ENCODE results near the gene APCDD1. TPM values are rescaled to one million over a fixed set of nuclear protein-coding genes. Genes with fewer than 3 reads are reported as not detected.
"Not testable (repeated sequence)": the region's sequence is repeated elsewhere in the genome, so short reads cannot be mapped to it uniquely, and the experiment has no call there.

Gene APCDD1
- total RNA-seq, 1 donor from 2014 or later = not detected

DNA sequence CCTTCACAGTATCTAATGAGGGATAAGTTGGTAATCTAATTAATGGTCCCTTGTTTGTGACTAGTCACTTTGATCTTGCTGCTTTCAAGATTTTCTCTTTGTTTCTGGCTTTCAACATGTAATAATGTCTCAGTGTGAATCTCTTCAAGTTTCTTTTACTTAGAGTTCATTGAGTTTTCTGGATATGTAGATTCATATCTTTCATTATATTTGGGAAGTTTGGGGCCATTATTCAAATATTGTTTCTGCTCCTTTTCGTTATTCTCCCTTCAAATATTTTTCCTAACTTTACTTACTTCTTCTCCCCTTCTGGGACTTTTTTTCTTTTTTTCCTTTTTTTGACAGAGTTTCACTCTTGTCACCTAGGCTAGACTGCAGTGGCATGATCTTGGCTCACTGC lies 50.3 kb downstream of the APCDD1 start:
- H3K27ac Mint-ChIP-seq = no peak overlapping the region
- no peak overlapping the region for H3K4me3 Mint-ChIP-seq
- H3K4me1 Mint-ChIP-seq = no peaks in the 10 kb centered on the region
- no peaks in the 10 kb centered on the region for H3K36me3 Mint-ChIP-seq (ENCODE audit: low read depth)
- peaks cover 4% of the 10 kb centered on the region for H3K9me3 Mint-ChIP-seq
- intact Hi-C loops (cut with micrococcal nuclease) = no loop called here
- peaks cover 21% of the 10 kb centered on the region for H3K27me3 Mint-ChIP-seq
- DNase-seq = no peak

GRCh38 chr18:10505892-10506291 lies 51.5 kb downstream of the APCDD1 start:
- H3K36me3 Mint-ChIP-seq (ENCODE audit: low read depth); H3K4me3 Mint-ChIP-seq; H3K27ac Mint-ChIP-seq; H3K9me3 Mint-ChIP-seq; DNase-seq; intact Hi-C loops (cut with micrococcal nuclease); H3K4me1 Mint-ChIP-seq: not testable (repeated sequence)
- H3K27me3 Mint-ChIP-seq = peaks cover 21% of the 10 kb centered on the region

DNA sequence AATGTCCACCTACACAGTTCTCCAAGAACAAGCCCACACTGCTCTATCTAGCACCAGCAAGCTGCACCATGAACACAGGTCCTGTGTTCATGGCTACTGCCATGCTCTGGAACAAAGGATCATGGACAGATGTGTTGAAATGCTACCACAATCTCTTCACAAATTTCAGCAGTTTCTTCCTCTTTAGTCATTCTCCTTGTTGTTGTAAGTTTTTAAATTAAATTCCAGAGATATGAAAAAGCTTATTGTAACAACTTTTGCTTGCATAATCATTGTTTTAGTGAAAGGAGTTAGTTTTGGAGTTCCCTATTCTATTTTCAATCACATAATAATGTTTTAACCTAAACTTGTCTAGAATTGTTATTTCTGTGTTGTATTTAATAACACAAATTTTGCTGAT lies 54.2 kb downstream of the APCDD1 start:
- Mint-ChIP-seq H3K4me1 (no peaks in the 10 kb centered on the region), H3K27me3 (peaks cover 4% of the 10 kb centered on the region), H3K27ac (no peak overlapping the region), H3K4me3 (no peak overlapping the region), H3K36me3 (ENCODE audit: low read depth) (no peaks in the 10 kb centered on the region), H3K9me3 (peaks cover 4% of the 10 kb centered on the region)
- intact Hi-C loops (cut with micrococcal nuclease) = no loop called here
- no peak for DNase-seq

DNA sequence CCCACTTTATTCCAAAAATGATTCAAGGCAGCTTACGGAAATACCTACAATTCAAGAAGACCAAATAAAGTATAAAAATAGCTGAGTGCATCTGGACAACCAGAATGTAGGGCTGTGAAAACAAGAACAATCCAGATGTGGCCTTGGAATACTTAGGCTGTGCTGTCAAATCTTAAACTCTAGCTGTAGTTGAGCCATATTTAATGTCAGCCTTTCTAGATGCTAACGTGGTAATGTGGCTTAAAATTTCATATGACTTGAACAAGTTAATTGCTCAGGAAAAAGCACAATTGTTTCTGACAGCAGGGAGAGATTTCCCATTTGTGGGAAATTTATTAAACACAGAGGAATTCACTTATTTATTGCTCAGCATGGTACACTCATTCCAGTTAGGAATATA lies 56.8 kb downstream of the APCDD1 start:
- H3K27ac Mint-ChIP-seq = no peak overlapping the region
- H3K36me3 Mint-ChIP-seq (ENCODE audit: low read depth) = no peaks in the 10 kb centered on the region
- H3K4me3 Mint-ChIP-seq = no peak overlapping the region
- peaks cover 4% of the 10 kb centered on the region for H3K9me3 Mint-ChIP-seq
- intact Hi-C loops (cut with micrococcal nuclease) = no loop called here
- H3K27me3 Mint-ChIP-seq = peaks cover 6% of the 10 kb centered on the region
- DNase-seq = no peak
- no peaks in the 10 kb centered on the region for H3K4me1 Mint-ChIP-seq

DNA sequence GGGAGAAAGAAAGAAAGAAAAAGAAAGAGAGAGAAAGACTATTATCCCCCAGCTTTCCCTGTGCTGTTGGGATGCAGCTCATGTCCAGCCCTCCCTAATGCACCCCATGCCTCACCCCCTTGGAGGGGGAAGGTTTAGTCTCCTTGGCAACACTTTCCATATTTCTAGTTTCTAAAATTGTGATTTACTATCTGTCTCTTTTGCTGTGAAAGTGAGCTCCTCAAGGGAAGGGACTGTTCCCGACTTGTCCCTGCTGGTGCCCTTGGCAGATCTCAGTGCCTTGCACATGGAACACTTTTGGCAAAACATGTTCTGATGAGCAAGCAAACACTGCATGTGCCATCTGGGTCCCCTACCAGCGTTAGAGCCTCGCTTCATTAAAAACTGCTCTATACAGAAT lies 59.6 kb downstream of the APCDD1 start:
- Mint-ChIP-seq H3K36me3 (ENCODE audit: low read depth) (no peaks in the 10 kb centered on the region), H3K4me3 (no peak overlapping the region), H3K27ac (no peak overlapping the region), H3K4me1 (peaks cover under 1% of the 10 kb centered on the region), H3K27me3 (peaks cover 23% of the 10 kb centered on the region), H3K9me3 (no peaks in the 10 kb centered on the region)
- intact Hi-C loops (cut with micrococcal nuclease) = no loop called here
- DNase-seq = no peak

DNA sequence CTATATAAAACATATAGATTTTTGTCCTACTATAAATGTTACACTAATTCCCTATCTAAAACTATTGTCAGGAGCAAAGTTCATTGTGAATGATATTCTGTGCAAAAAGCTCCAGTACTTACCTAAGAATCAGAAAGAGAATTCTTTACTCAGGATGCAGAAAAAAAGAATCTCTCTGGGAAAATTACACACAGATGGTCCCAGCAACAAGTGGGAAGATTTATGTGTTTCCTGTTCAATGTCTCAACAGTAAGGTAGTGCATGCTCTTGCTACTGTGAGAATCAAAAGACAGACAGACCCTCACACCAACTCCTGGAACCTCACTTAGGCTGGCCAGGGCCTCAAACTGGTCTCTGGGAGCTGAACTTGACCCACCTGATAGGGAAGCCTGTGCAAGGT lies 60.2 kb downstream of the APCDD1 start:
- H3K36me3 Mint-ChIP-seq (ENCODE audit: low read depth) = no peaks in the 10 kb centered on the region
- DNase-seq = no peak
- H3K4me3 Mint-ChIP-seq = no peak overlapping the region
- peaks cover 28% of the 10 kb centered on the region for H3K27me3 Mint-ChIP-seq
- peaks cover 3% of the 10 kb centered on the region for H3K4me1 Mint-ChIP-seq
- H3K9me3 Mint-ChIP-seq = no peaks in the 10 kb centered on the region
- intact Hi-C loops (cut with micrococcal nuclease) = no loop called here
- no peak overlapping the region for H3K27ac Mint-ChIP-seq

DNA sequence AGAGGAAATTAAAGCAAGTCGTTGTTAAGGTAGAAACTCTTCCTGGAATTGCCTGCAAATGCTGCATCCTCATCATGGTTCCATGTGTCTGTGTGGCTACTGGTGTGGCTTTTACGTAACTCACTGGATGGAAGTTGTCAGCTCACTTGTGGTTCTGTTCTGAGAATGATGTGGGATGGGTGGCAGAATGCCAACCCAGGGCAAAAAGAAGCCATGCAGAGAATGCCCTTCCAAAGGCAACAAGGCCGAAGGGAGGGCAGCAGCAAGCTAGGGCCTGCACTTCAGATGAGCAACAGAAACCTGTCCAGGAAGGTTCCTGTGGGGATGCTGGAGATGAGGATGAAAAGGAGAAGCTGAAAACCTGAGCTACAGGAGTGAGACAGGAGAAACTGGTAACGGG lies 61.0 kb downstream of the APCDD1 start:
- intact Hi-C loops (cut with micrococcal nuclease) = no loop called here
- Mint-ChIP-seq H3K27me3 (peaks cover 32% of the 10 kb centered on the region), H3K36me3 (ENCODE audit: low read depth) (no peaks in the 10 kb centered on the region), H3K4me3 (no peak overlapping the region), H3K9me3 (no peaks in the 10 kb centered on the region), H3K4me1 (peaks cover 7% of the 10 kb centered on the region), H3K27ac (no peak overlapping the region)
- no peak for DNase-seq

DNA sequence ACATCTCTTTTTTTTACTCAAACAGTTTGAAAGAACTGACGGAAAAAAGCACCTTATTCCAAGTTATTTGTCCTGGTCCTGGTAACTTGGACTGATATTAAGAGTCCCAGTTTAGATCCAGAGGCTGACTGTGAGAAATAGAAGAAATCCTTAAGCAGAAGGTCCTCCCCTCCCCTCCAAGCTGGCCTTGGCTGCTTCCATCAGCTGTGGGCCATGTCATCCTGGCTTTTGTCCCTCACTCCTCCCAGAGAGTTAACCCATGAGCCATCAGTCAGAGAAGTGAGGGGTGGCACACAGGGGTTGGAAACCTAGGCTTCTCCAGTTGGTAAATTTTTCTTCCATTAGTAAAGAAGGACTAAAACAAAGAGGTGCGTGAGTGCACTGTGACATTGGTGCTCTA lies 61.6 kb downstream of the APCDD1 start:
- Mint-ChIP-seq H3K4me1 (peaks cover 7% of the 10 kb centered on the region), H3K27ac (no peak overlapping the region), H3K36me3 (ENCODE audit: low read depth) (no peaks in the 10 kb centered on the region), H3K9me3 (no peaks in the 10 kb centered on the region), H3K4me3 (no peak overlapping the region), H3K27me3 (peaks cover 32% of the 10 kb centered on the region)
- intact Hi-C loops (cut with micrococcal nuclease) = no loop called here
- DNase-seq = no peak

- intact Hi-C loops (cut with micrococcal nuclease) = no loop called here
- no peak for DNase-seq
- peaks cover 38% of the 10 kb centered on the region for H3K27me3 Mint-ChIP-seq
- H3K36me3 Mint-ChIP-seq (ENCODE audit: low read depth) = no peaks in the 10 kb centered on the region
- H3K9me3 Mint-ChIP-seq = no peaks in the 10 kb centered on the region
- H3K27ac Mint-ChIP-seq = no peak overlapping the region
- H3K4me1 Mint-ChIP-seq = peaks cover 7% of the 10 kb centered on the region
- H3K4me3 Mint-ChIP-seq = no peak overlapping the region
Observed at GRCh38 chr18:10518595-10519255, 64.3 kb downstream of the APCDD1 start.

GRCh38 chr18:10519366-10519765 lies 64.9 kb downstream of the APCDD1 start:
- no peaks in the 10 kb centered on the region for H3K9me3 Mint-ChIP-seq
- H3K4me1 Mint-ChIP-seq = peaks cover 8% of the 10 kb centered on the region
- no peak overlapping the region for H3K27ac Mint-ChIP-seq
- no peak for DNase-seq
- no peak overlapping the region for H3K4me3 Mint-ChIP-seq
- intact Hi-C loops (cut with micrococcal nuclease) = no loop called here
- no peaks in the 10 kb centered on the region for H3K36me3 Mint-ChIP-seq (ENCODE audit: low read depth)
- H3K27me3 Mint-ChIP-seq = peaks cover 38% of the 10 kb centered on the region

- H3K27ac Mint-ChIP-seq = no peak overlapping the region
- peaks cover 36% of the 10 kb centered on the region for H3K27me3 Mint-ChIP-seq
- peaks cover 17% of the 10 kb centered on the region for H3K4me1 Mint-ChIP-seq
- no peak overlapping the region for H3K4me3 Mint-ChIP-seq
- DNase-seq = peak; percentile 87
- intact Hi-C loops (cut with micrococcal nuclease) = loop anchor here (1.0 to 10.0 kb wide), 4 partner anchors 21 to 1375 kb away; partner anchors contain the start of gene RALBP1
- no peaks in the 10 kb centered on the region for H3K36me3 Mint-ChIP-seq (ENCODE audit: low read depth)
- no peaks in the 10 kb centered on the region for H3K9me3 Mint-ChIP-seq
Observed at GRCh38 chr18:10519999-10520935, 65.8 kb downstream of the APCDD1 start.

- Mint-ChIP-seq H3K4me3 (no peak overlapping the region), H3K4me1 (peaks cover 19% of the 10 kb centered on the region), H3K36me3 (ENCODE audit: low read depth) (no peaks in the 10 kb centered on the region), H3K27ac (no peak overlapping the region), H3K9me3 (no peaks in the 10 kb centered on the region), H3K27me3 (peaks cover 32% of the 10 kb centered on the region)
- intact Hi-C loops (cut with micrococcal nuclease) = loop anchor here (2.0 to 10.0 kb wide), 3 partner anchors 23 to 1377 kb away; partner anchors contain the start of gene RALBP1
- no peak for DNase-seq
Observed at GRCh38 chr18:10521566-10521965, 67.1 kb downstream of the APCDD1 start.

DNA sequence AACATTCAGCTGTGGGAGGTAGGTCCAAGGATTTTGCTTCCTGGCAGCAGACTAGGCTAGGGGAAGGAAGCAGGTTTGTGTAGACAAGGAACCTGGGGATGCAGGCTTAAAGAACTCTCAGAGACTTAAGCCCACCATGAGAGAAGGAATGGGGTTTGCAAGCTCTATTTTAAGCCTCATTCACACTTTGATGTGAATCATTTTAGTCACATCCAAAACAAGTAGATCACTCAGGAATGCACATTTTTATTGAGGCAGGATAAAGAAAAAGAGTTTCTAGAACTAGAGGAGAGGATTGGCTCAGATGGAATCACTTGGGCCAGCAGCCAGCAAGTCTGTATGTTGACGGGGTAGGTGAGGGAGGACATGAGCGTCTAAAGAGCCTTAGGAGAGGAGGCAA lies 68.1 kb downstream of the APCDD1 start:
- DNase-seq = no peak
- Mint-ChIP-seq H3K4me3 (no peak overlapping the region), H3K27me3 (peaks cover 29% of the 10 kb centered on the region), H3K27ac (no peak overlapping the region), H3K4me1 (peaks cover 24% of the 10 kb centered on the region), H3K9me3 (no peaks in the 10 kb centered on the region), H3K36me3 (ENCODE audit: low read depth) (no peaks in the 10 kb centered on the region)
- intact Hi-C loops (cut with micrococcal nuclease) = loop anchor here (10.0 kb wide), 2 partner anchors 1048 to 1378 kb away; partner anchors contain the start of gene RALBP1

DNA sequence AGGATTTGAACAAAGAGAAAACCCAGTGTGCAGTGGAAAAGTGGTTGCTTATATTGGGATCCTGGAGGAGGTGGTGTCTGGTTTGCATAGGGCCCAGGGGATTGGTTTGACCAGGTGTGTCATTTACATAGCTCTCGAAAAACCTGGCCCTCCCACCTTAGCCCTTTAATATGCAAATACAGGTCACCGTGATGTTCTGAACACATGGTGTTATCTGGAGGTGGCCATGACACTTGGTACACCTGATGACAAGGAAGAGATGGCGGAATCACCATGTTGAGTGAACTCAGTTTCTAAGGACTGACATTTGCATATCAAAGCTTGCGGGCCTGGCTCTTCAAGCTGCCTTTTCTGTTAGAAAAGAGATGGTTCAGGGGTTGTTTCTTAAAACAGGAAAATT lies 69.1 kb downstream of the APCDD1 start:
- Mint-ChIP-seq H3K27me3 (peaks cover 23% of the 10 kb centered on the region), H3K27ac (peak overlapping the region; percentile 10), H3K9me3 (no peaks in the 10 kb centered on the region), H3K36me3 (ENCODE audit: low read depth) (no peaks in the 10 kb centered on the region), H3K4me3 (no peak overlapping the region), H3K4me1 (peaks cover 30% of the 10 kb centered on the region)
- intact Hi-C loops (cut with micrococcal nuclease) = loop anchor here (10.0 kb wide), 2 partner anchors 1049 to 1379 kb away; partner anchors contain the start of gene RALBP1
- no peak for DNase-seq
